Neuronal stem cell (in vitro differentiated cells): ENCODE results near the gene ST3GAL2.
"Not testable (repeated sequence)": the region's sequence is repeated elsewhere in the genome, so short reads cannot be mapped to it uniquely, and the experiment has no call there.

Experiments used
- DNase-seq: peaks from one replicate; pipeline ENCODE4 v3.0.0-alpha.2; 2013; ENCODE audit warnings: low spot score
- H2AFZ ChIP-seq: one replicate; pipeline ENCODE4 v1.6.1; 2013; ENCODE audit warnings: mild to moderate bottlenecking, low read length, inconsistent platforms
- H2AK5ac ChIP-seq: 2 replicates; pipeline ENCODE4 v1.6.1; 2013; ENCODE audit warnings: low read depth, mild to moderate bottlenecking, inconsistent platforms, low read length, moderate library complexity, mixed read lengths
- H2BK120ac ChIP-seq: 2 replicates; pipeline ENCODE4 v1.6.1; 2013; ENCODE audit warnings: low read depth, mild to moderate bottlenecking, inconsistent platforms, low read length, moderate library complexity, mixed read lengths
- H2BK12ac ChIP-seq: one replicate; pipeline ENCODE4 v1.6.1; 2013; ENCODE audit warnings: low read length, inconsistent platforms
- H2BK15ac ChIP-seq: 2 replicates; pipeline ENCODE4 v1.6.1; 2013; ENCODE audit warnings: mild to moderate bottlenecking, low read length, inconsistent platforms, mixed read lengths
- H2BK5ac ChIP-seq: one replicate; pipeline ENCODE4 v1.6.1; 2013; ENCODE audit warnings: inconsistent platforms, mild to moderate bottlenecking, low read length, moderate library complexity
- H3K14ac ChIP-seq: one replicate; pipeline ENCODE4 v1.6.1; 2013; ENCODE audit warnings: low read length, inconsistent platforms
- H3K18ac ChIP-seq: 2 replicates; pipeline ENCODE4 v1.6.1; 2013; ENCODE audit warnings: low read length, inconsistent platforms
- H3K23ac ChIP-seq: 2 replicates; pipeline ENCODE4 v1.6.1; 2013; ENCODE audit warnings: low read depth, mild to moderate bottlenecking, mixed read lengths, low read length, inconsistent platforms; ENCODE audit not compliant: poor library complexity
- H3K27ac ChIP-seq: replicated peaks from 3 replicates; pipeline ENCODE4 v1.5.1; 2013; ENCODE audit warnings: low read length, inconsistent platforms
- H3K27me3 ChIP-seq, 3 experiments: 2 replicates each; pipeline ENCODE4 v1.6.1; 2013; ENCODE audit warnings: low read length in 3 of 3, mild to moderate bottlenecking in 2 of 3, inconsistent platforms in 1 of 3, low read depth in 1 of 3, mixed read lengths in 1 of 3, moderate library complexity in 1 of 3; ENCODE audit not compliant: control insufficient read depth in 3 of 3, insufficient read depth in 3 of 3
- H3K36me3 ChIP-seq, 2 donors: replicated peaks in 1 of 2; 2 replicates each; pipeline ENCODE4 v1.6.1; 2013; ENCODE audit warnings: low read length in 2 of 2; ENCODE audit not compliant: control insufficient read depth in 2 of 2, insufficient read depth in 2 of 2
- H3K4ac ChIP-seq: 2 replicates; pipeline ENCODE4 v1.6.1; 2013; ENCODE audit warnings: inconsistent platforms, mild to moderate bottlenecking, low read length, moderate library complexity
- H3K4me1 ChIP-seq, 2 donors: 1 replicate in 1 of 2; 2 replicates in 1 of 2; pipeline ENCODE4 v1.6.1; 2013; ENCODE audit warnings: low read length in 2 of 2, low read depth in 1 of 2; ENCODE audit not compliant: control insufficient read depth in 2 of 2, insufficient read depth in 1 of 2
- H3K4me2 ChIP-seq: one replicate; pipeline ENCODE4 v1.6.1; 2013; ENCODE audit warnings: mild to moderate bottlenecking, low read length, inconsistent platforms; ENCODE audit not compliant: insufficient read depth, poor library complexity, severe bottlenecking
- H3K4me3 ChIP-seq, 2 donors: 2 replicates each; pipeline ENCODE4 v1.5.1; 2013; ENCODE audit warnings: low read length in 2 of 2, mild to moderate bottlenecking in 2 of 2, inconsistent platforms in 1 of 2, moderate library complexity in 1 of 2
- H3K79me1 ChIP-seq: one replicate; pipeline ENCODE4 v1.6.1; 2013; ENCODE audit warnings: low read depth, mild to moderate bottlenecking, inconsistent platforms, low read length, moderate library complexity
- H3K9ac ChIP-seq: one replicate; pipeline ENCODE4 v1.6.1; 2013; ENCODE audit warnings: mild to moderate bottlenecking, low read depth, low read length, inconsistent platforms; ENCODE audit not compliant: poor library complexity
- H3K9me3 ChIP-seq, 2 donors: replicated peaks in 1 of 2; 2 replicates each; pipeline versions ENCODE3 to v1.6.1; 2013; ENCODE audit warnings: low read length in 2 of 2, mild to moderate bottlenecking in 2 of 2, inconsistent platforms in 1 of 2, low read depth in 1 of 2, mixed read lengths in 1 of 2, moderate library complexity in 1 of 2; ENCODE audit not compliant: control insufficient read depth in 2 of 2, insufficient read depth in 1 of 2
- H4K8ac ChIP-seq: one replicate; pipeline ENCODE4 v1.6.1; 2013; ENCODE audit warnings: low read depth, mild to moderate bottlenecking, inconsistent platforms, low read length, moderate library complexity
- H4K91ac ChIP-seq: one replicate; pipeline ENCODE4 v1.6.1; 2013; ENCODE audit warnings: low read length, low read depth, mild to moderate bottlenecking, inconsistent platforms; ENCODE audit not compliant: poor library complexity
- WGBS, 2 donors: extraction: QIAGEN DNeasy Blood & Tissue Kit; methylation state at CpG; one replicate each; pipeline ENCODE4 v1.1.7; 2013; ENCODE audit warnings: missing lambda C conversion rate in 2 of 2, mixed read lengths in 1 of 2; ENCODE audit not compliant: insufficient read length in 2 of 2, insufficient replicate concordance in 1 of 2; ENCODE audit errors: extremely low coverage in 2 of 2; 5-methylcytosine and 5-hydroxymethylcytosine counted together

The ST3GAL2 gene

GRCh38 chr16:70337814-70338213, 101.1 kb downstream of the ST3GAL2 start:
- Histone ChIP-seq H3K9ac (no peak overlapping the region), H2AFZ (no peak overlapping the region), H3K36me3 (peaks cover 13 to 71% of the 10 kb centered on the region in 2 donors), H3K27me3 (no peaks in the 10 kb centered on the region), H2BK15ac (no peak overlapping the region), H3K79me1 (no peaks in the 10 kb centered on the region), H3K4me3 (no peak overlapping the region), H3K23ac (no peak overlapping the region), H3K18ac (no peak overlapping the region), H2AK5ac (no peak overlapping the region), H3K4me1 (no peaks in the 10 kb centered on the region), H2BK120ac (no peak overlapping the region), H4K91ac (no peak overlapping the region), H2BK5ac (no peak overlapping the region), H4K8ac (no peak overlapping the region), H3K4me2 (no peak overlapping the region), H3K4ac (no peak overlapping the region), H2BK12ac (no peak overlapping the region), H3K14ac (no peak overlapping the region), H3K9me3 (no peaks in the 10 kb centered on the region), H3K27ac (no peak overlapping the region)
- no CpG with 5 or more reads among the region's 5 CpGs for WGBS, 2 donors
- DNase-seq = no peak

GRCh38 chr16:70332728-70333127, 106.2 kb downstream of the ST3GAL2 start:
- H2BK5ac ChIP-seq, H3K18ac ChIP-seq, H2BK15ac ChIP-seq, H3K4ac ChIP-seq, H4K91ac ChIP-seq, H3K4me2 ChIP-seq, DNase-seq, H2BK12ac ChIP-seq, H4K8ac ChIP-seq, H2AFZ ChIP-seq, H3K27ac ChIP-seq, H3K79me1 ChIP-seq, H3K27me3 ChIP-seq, H3K14ac ChIP-seq, H3K9ac ChIP-seq, H2BK120ac ChIP-seq, H3K23ac ChIP-seq, H3K4me3 ChIP-seq, H3K9me3 ChIP-seq, H3K4me1 ChIP-seq, H2AK5ac ChIP-seq: not testable (repeated sequence)
- peaks cover 29 to 84% of the 10 kb centered on the region in 2 donors for H3K36me3 ChIP-seq
- WGBS, 2 donors = no CpG with 5 or more reads among the region's 12 CpGs

- Histone ChIP-seq H3K9me3 (no peaks in the 10 kb centered on the region), H4K91ac (no peak overlapping the region), H2BK120ac (no peak overlapping the region), H3K4ac (no peak overlapping the region), H3K23ac (no peak overlapping the region), H3K4me3 (no peak overlapping the region), H2BK5ac (no peak overlapping the region), H3K27me3 (no peaks in the 10 kb centered on the region), H2BK15ac (no peak overlapping the region), H4K8ac (no peak overlapping the region), H3K14ac (no peak overlapping the region), H3K27ac (no peak overlapping the region), H3K9ac (no peak overlapping the region), H3K4me1 (no peaks in the 10 kb centered on the region), H2AFZ (no peak overlapping the region), H2AK5ac (no peak overlapping the region), H3K4me2 (no peak overlapping the region), H2BK12ac (no peak overlapping the region), H3K79me1 (no peaks in the 10 kb centered on the region), H3K36me3 (peaks cover 29 to 81% of the 10 kb centered on the region in 2 donors), H3K18ac (no peak overlapping the region)
- WGBS, 2 donors = no CpG with 5 or more reads among the region's 9 CpGs
- no peak for DNase-seq
Observed at GRCh38 chr16:70331588-70332358, 107.1 kb downstream of the ST3GAL2 start.

GRCh38 chr16:70331091-70331490, 107.8 kb downstream of the ST3GAL2 start:
- no peak for DNase-seq
- WGBS, 2 donors = no CpG with 5 or more reads among the region's 1 CpG
- Histone ChIP-seq H3K4me2 (no peak overlapping the region), H3K18ac (no peak overlapping the region), H3K9me3 (no peaks in the 10 kb centered on the region), H3K36me3 (peaks cover 29 to 80% of the 10 kb centered on the region in 2 donors), H3K79me1 (no peaks in the 10 kb centered on the region), H3K27ac (no peak overlapping the region), H3K4me1 (no peaks in the 10 kb centered on the region), H4K91ac (no peak overlapping the region), H3K9ac (no peak overlapping the region), H3K4me3 (no peak overlapping the region), H2BK120ac (no peak overlapping the region), H2AK5ac (no peak overlapping the region), H2AFZ (no peak overlapping the region), H3K27me3 (no peaks in the 10 kb centered on the region), H2BK15ac (no peak overlapping the region), H4K8ac (no peak overlapping the region), H2BK12ac (no peak overlapping the region), H3K4ac (no peak overlapping the region), H3K14ac (no peak overlapping the region), H3K23ac (no peak overlapping the region), H2BK5ac (no peak overlapping the region)
